Endothelial cell of umbilical vein (primary cell): ENCODE data around the gene VWA8. TPM values are rescaled to one million over a fixed set of nuclear protein-coding genes. Genes with fewer than 3 reads are reported as not detected.

Experiments
- BruUV-seq: library from RNA; stranded (reverse); fragments of 400-500 nt; replicated peaks from 2 replicates; lab custom pipeline; 2021; lab: Mats Ljungman, UMichigan
- CTCF ChIA-PET: fragments of 300-600, 350-600 bp; sonication (Branson Sonifier 250); formaldehyde crosslinking; loops from one replicate; lab custom pipeline; 2021; ENCODE audit warnings: antibody characterized with exemption, inconsistent platforms; lab: Charles Lee
- POLR2A ChIA-PET: fragments of 300-600, 350-600 bp; sonication (Branson Sonifier 250); formaldehyde crosslinking; loops from one replicate; lab custom pipeline; 2021; ENCODE audit warnings: antibody characterized with exemption, inconsistent platforms; lab: Charles Lee
- DNase-seq: peaks from one replicate; pipeline ENCODE4 v3.0.0-alpha.2; 2011; ENCODE audit warnings: low read depth, low spot score
- FAIRE-seq: peaks from 2 replicates; lab custom pipeline; 2011; peaks lifted over from hg19 to GRCh38; lab: Jason Lieb, UNC
- H2AFZ ChIP-seq: 2 replicates; pipeline ENCODE4 v1.6.0; 2012; ENCODE audit warnings: low read depth, low read length, control low read depth, inconsistent platforms
- H3K27ac ChIP-seq: 2 replicates; pipeline ENCODE4 v1.5.1; 2011; ENCODE audit warnings: low read depth, mild to moderate bottlenecking, control low read depth, low read length, moderate library complexity; ENCODE audit not compliant: insufficient read depth
- H3K27me3 ChIP-seq, 2 experiments: 2 replicates each; pipeline versions ENCODE4 v1.6.0 to v1.6.1; 2011; ENCODE audit warnings: low read length in 2 of 2, mixed read lengths in 1 of 2; ENCODE audit not compliant: control insufficient read depth in 2 of 2, insufficient read depth in 2 of 2
- H3K36me3 ChIP-seq, 2 experiments: 2 replicates in 1 of 2; 3 replicates in 1 of 2; pipeline ENCODE4 v1.5.1; 2011; ENCODE audit warnings: low read length in 2 of 2, mild to moderate bottlenecking in 1 of 2, moderate library complexity in 1 of 2; ENCODE audit not compliant: control insufficient read depth in 2 of 2, insufficient read depth in 2 of 2; ENCODE audit errors: extremely low read depth in 1 of 2
- H3K4me1 ChIP-seq: 3 replicates; pipeline ENCODE4 v1.5.1; 2011; ENCODE audit warnings: mild to moderate bottlenecking, low read length; ENCODE audit not compliant: control insufficient read depth, insufficient read depth; ENCODE audit errors: extremely low read depth
- H3K4me2 ChIP-seq: 2 replicates; pipeline ENCODE4 v1.6.1; 2011; ENCODE audit warnings: low read length, control low read depth, mixed read lengths; ENCODE audit not compliant: insufficient read depth
- H3K4me3 ChIP-seq, 3 experiments: fragments of 200-600 bp in 1 of 3; sonication (generic), shearing (Covaris generic) in 1 of 3; replicated peaks in 1 of 3; 2 replicates each; pipeline ENCODE4 v1.5.1; 2011 to 2016; ENCODE audit warnings: control low read depth in 3 of 3, low read length in 3 of 3, mild to moderate bottlenecking in 2 of 3, inconsistent platforms in 1 of 3, low read depth in 1 of 3, moderate library complexity in 1 of 3; ENCODE audit not compliant: insufficient read depth in 1 of 3
- H3K79me2 ChIP-seq: 2 replicates; pipeline ENCODE4 v1.6.0; 2012; ENCODE audit warnings: low read length, inconsistent platforms; ENCODE audit not compliant: control insufficient read depth, insufficient read depth
- H3K9ac ChIP-seq: replicated peaks from 2 replicates; pipeline ENCODE3; 2011; ENCODE audit warnings: low read length, control low read depth; ENCODE audit not compliant: insufficient read depth; ENCODE audit errors: extremely low read depth
- H3K9me1 ChIP-seq: replicated peaks from 3 replicates; pipeline ENCODE4 v1.6.0; 2011; ENCODE audit warnings: mild to moderate bottlenecking, low read length; ENCODE audit not compliant: control insufficient read depth, insufficient read depth; ENCODE audit errors: extremely low read depth
- H3K9me3 ChIP-seq: replicated peaks from 2 replicates; pipeline ENCODE4 v1.5.1; 2012; ENCODE audit warnings: low read length, inconsistent platforms; ENCODE audit not compliant: control insufficient read depth, insufficient read depth
- H4K20me1 ChIP-seq: replicated peaks from 2 replicates; pipeline ENCODE3; 2011; ENCODE audit warnings: mild to moderate bottlenecking, low read length; ENCODE audit not compliant: control insufficient read depth, insufficient read depth; ENCODE audit errors: extremely low read depth
- CTCF ChIP-seq, 2 donors: IDR thresholded peaks; 1 replicate in 1 of 2; 2 replicates in 1 of 2; pipeline ENCODE4 v1.5.1; 2011; ENCODE audit warnings: low read length in 2 of 2, mild to moderate bottlenecking in 2 of 2, moderate library complexity in 2 of 2, control low read depth in 1 of 2, inconsistent platforms in 1 of 2, low read depth in 1 of 2; ENCODE audit not compliant: insufficient read depth in 1 of 2; ENCODE audit errors: extremely low read depth in 1 of 2
- EZH2 ChIP-seq: IDR thresholded peaks from 2 replicates; pipeline ENCODE4 v1.6.1; 2012; ENCODE audit warnings: borderline replicate concordance, low read depth, mild to moderate bottlenecking, moderate library complexity, low read length, inconsistent platforms; ENCODE audit not compliant: severe bottlenecking
- GATA2 ChIP-seq: IDR thresholded peaks from 2 replicates; pipeline ENCODE4 v1.7.0; 2011; ENCODE audit warnings: low read depth, mild to moderate bottlenecking, moderate library complexity, mixed read lengths, low read length; ENCODE audit not compliant: insufficient read length, insufficient read depth
- MAX ChIP-seq: IDR thresholded peaks from 2 replicates; pipeline ENCODE4 v1.6.1; 2011; ENCODE audit not compliant: insufficient read depth, insufficient read length
- MYC ChIP-seq: IDR thresholded peaks from one replicate; pipeline ENCODE4 v1.6.1; 2011; ENCODE audit warnings: mild to moderate bottlenecking, low read depth, low read length
- POLR2A ChIP-seq: IDR thresholded peaks from 2 replicates; pipeline ENCODE4 v1.6.1; 2012; ENCODE audit warnings: low read depth, mild to moderate bottlenecking, control low read depth, low read length
- POLR2AphosphoS5 ChIP-seq: IDR thresholded peaks from 2 replicates; pipeline ENCODE4 v1.6.1; 2012; ENCODE audit warnings: low read depth, mild to moderate bottlenecking, control low read depth, low read length, moderate library complexity; ENCODE audit not compliant: insufficient read depth
- dilution Hi-C: fragments of 300-500 bp; cut with MboI; formaldehyde crosslinking; loops from one replicate; pipeline ENCODE4 v1.15.0; 2019; ENCODE audit warnings: low sequenced_read_pairs; ENCODE audit not compliant: extremely low pct_ligation_motif_present
- intact Hi-C: fragments of 100-400 bp; cut with micrococcal nuclease; formaldehyde crosslinking; loops from one replicate; pipeline ENCODE4 v1.10.0; 2022
- polyA plus RNA-seq, 4 experiments: library from polyadenylated mRNA; depleted of rRNA in 3 of 4; stranded (reverse) in 3 of 4; unstranded in 1 of 4; fragments of >200 nt; gene quantifications; 2 replicates each; pipeline versions ENCODE4 v1.2.1 to v1.2.3, GENCODE V29; 2011 to 2012; ENCODE audit warnings: missing spikeins in 1 of 4
- total RNA-seq: library from RNA; stranded (reverse); gene quantifications from 2 replicates; pipeline ENCODE4 v1.2.3, GENCODE V29; 2021

Gene VWA8
- total and polyA plus RNA-seq, 2 donors (not counting 3 experiments of a cell fraction or from before 2014, with no cell fraction given) = 2.9 to 11.3 TPM

- H3K27ac ChIP-seq = no peak overlapping the region
- DNase-seq = no peak
- no peak for FAIRE-seq
- intact Hi-C loops (no loop called here), dilution Hi-C loops (no loop called here)
- no peaks in the 10 kb centered on the region for H3K4me1 ChIP-seq
- H3K27me3 ChIP-seq = peaks cover 0 to 2% of the 10 kb centered on the region in 2 experiments
- no TSS peak for BruUV-seq
- no peak overlapping the region for H3K9ac ChIP-seq
- H3K36me3 ChIP-seq = no peaks in the 10 kb centered on the region
- ChIA-PET POLR2A (no interaction called here), CTCF (no interaction called here)
- H3K4me3 ChIP-seq = no peak overlapping the region
- H3K79me2 ChIP-seq = no peaks in the 10 kb centered on the region
- no peaks in the 10 kb centered on the region for H4K20me1 ChIP-seq
- H3K9me1 ChIP-seq = no peaks in the 10 kb centered on the region
- H3K4me2 ChIP-seq = no peak overlapping the region
- H2AFZ ChIP-seq = no peak overlapping the region
- TF ChIP-seq MYC (no peak), MAX (no peak), EZH2 (no peak), CTCF (IDR thresholded peaks at IDR 0.05; ENCODE audit: extremely low read depth in 1 of 2, insufficient read depth in 1 of 2, low read depth in 1 of 2, low read length in 2 of 2) (no peak), POLR2AphosphoS5 (no peak), POLR2A (no peak), GATA2 (no peak)
- no peaks in the 10 kb centered on the region for H3K9me3 ChIP-seq
Measured at GRCh38 chr13:41970918-41971317, 10.0 kb upstream of the VWA8 start.
